GM19099 (cell line): ENCODE data around the gene OPRD1.

ENCODE experiments used
- POLR2A ChIP-seq: IDR thresholded peaks from 3 replicates; pipeline ENCODE4 v1.6.1; 2011; ENCODE audit warnings: low read depth; ENCODE audit not compliant: insufficient read length; ENCODE audit errors: extremely low read depth

Gene OPRD1

DNA sequence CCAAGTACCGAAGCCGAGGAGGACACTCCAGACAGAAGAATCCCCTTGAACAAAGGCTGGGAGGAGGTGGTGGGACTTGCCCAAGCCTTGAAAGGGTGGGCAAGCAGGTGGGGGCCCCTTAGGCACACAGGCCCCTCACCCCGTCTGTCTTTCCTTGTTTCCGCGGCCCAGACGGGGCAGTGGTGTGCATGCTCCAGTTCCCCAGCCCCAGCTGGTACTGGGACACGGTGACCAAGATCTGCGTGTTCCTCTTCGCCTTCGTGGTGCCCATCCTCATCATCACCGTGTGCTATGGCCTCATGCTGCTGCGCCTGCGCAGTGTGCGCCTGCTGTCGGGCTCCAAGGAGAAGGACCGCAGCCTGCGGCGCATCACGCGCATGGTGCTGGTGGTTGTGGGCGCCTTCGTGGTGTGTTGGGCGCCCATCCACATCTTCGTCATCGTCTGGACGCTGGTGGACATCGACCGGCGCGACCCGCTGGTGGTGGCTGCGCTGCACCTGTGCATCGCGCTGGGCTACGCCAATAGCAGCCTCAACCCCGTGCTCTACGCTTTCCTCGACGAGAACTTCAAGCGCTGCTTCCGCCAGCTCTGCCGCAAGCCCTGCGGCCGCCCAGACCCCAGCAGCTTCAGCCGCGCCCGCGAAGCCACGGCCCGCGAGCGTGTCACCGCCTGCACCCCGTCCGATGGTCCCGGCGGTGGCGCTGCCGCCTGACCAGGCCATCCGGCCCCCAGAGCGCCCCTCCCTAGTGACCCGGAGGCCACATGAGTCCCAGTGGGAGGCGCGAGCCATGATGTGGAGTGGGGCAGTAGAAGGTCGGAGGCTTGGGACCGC lies 50.8 kb downstream of the OPRD1 start:
- TF ChIP-seq POLR2A, result no peak

DNA sequence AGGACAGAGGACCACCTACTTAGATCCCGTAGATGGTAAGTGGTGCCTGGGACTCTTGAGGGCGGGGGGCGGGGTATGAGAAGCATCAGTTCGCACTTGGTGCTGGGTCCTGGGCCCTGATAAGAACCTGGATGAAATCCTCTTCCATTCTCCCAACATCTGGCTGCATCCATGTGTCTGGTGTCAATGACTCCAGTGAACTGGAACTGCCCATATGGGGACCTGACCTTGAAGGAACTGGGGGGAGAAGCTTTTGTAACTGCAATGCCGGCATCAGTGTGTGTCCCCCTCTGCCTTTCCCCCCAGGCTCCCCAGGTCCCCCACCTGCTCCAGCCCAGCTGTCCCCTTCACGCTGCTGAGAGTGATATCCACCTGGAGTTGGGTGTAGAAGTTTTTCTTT lies 52.7 kb downstream of the OPRD1 start:
- TF ChIP-seq POLR2A, result no peak

DNA sequence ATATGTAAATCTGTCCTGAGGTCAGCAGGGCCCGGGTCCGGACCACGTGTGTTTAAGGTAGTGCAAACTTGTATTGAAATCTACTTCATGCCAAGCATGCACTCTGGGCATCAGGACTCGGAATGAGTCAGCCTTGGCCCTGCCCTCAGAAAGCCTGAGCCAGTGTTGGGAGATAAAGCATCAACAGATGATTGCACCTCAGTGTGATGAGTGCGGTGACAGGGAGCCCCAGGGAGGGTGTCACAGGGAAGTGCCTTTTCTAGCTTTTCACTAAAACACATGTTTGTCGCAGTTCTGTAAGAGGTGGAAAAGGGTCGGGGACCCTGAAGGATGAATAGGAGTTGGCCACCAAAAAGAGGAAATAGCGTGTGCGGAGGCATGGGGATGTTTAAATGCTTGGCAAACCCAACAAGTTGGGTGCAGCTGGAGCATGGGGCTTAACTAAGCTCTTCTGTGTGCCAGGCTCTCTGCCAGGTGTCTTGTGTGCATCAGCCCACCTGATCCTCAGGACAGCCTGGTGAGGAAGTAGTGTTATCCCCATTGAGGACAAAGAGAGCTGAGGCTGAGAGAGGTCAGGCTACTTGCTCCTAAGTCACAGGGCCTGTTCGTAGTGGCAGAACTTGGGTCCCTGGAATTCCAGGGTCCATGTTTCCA lies 54.2 kb downstream of the OPRD1 start:
- no peak for TF ChIP-seq POLR2A

DNA sequence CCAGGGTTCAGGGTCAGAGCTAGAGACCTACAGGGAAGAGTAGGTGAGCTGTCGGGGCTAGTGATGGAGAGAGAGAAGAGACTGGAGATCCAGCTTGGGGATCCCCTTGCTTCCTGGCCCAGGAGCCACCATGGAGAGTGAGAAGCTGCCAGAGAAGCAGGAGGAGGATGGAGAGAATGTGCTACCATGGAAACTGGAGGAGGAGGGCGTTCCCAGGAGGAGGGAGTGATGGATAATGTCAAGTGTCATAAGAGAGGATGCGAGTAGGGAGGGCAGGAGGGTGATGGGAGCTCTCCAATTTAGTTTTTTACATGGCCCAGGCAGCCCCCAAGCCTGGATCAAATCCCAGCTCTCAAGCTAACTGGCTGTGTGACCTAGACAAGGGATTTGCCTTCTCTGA lies 55.9 kb downstream of the OPRD1 start:
- TF ChIP-seq POLR2A, result no peak

DNA sequence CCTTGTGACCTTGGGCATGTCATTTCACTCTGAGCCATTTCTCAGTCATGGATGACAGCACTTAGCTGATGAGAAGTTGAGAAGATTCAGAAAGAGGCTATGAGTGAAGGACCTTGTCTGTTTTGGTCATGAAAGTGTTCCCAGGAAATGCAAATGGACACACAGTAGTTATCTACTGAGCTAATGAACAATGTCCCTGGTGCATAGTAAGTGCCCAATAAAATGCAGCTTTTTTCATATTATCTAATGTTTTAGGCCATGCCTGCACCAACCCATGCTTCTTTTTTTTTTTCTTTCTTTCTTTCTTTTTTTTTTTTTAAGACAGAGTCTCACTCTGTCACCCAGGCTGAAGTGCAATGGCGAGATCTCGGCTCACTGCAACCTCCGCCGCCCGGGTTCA lies 58.0 kb downstream of the OPRD1 start:
- TF ChIP-seq POLR2A, result no peak

DNA sequence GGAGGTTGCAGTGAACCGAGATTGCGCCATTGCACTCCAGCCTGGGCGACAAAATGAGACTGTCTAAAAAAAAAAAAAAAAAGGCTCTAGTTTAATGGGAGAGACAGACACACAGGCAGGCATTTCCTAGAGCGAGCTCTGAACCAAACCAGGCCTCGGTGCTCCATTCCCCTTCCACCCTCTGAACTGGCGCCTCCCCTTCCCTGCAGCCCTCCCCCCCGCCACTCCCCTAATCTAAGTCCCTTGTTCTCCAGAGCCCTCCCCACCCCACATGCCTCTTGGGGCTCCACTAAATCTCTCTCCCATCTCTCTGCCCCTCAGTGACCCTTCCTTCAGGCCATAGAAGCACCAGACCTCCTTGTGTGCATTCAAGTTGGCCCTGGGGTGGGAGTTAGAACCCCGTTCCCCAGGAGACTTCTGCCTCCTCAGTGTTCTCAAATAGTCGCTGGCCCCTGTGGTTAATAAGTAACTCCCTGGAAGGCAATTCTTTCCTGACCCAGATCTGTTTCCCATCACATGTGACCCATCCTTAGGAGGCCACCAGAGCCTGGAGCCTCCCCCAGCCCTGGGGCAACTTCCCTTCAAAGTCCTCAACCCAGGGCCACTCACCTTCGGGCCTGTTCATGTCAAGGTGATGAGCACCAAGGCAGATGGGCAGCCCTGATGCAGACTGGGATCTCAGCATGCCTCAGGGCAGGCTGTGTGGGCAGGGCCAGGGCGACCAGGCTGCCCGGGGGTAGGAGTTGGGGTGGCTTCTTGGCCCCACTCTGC lies 59.8 kb downstream of the OPRD1 start:
- no peak for TF ChIP-seq POLR2A

DNA sequence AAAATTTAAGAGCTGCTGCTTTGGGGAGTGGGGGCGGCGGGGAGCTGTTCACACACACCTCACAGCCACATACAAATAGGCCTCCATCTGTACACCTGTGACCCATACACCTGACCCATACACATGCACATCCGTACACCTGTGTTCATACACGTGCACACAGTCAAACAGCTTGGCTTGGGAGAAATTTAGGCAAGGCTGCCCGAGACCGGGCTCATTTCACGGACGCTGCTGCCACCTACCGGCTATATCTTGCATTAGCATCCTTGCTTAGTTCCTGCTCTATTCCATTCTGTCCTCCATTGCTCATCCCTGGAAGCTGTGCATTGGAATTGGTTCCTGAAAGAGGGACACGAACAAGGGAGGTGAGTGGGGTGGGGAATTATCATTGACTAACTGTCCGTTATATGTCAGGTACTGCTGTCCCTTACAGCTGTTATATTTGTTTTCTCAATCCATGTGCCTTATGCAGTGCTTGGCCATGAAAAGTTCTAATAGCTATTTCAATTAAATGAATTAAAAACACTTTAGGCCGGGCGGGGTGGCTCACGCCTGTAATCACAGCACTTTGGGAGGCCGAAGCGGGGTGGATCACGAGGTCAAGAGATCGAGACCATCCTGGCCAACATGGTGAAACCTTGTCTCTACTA lies 65.3 kb downstream of the OPRD1 start:
- no peak for TF ChIP-seq POLR2A

DNA sequence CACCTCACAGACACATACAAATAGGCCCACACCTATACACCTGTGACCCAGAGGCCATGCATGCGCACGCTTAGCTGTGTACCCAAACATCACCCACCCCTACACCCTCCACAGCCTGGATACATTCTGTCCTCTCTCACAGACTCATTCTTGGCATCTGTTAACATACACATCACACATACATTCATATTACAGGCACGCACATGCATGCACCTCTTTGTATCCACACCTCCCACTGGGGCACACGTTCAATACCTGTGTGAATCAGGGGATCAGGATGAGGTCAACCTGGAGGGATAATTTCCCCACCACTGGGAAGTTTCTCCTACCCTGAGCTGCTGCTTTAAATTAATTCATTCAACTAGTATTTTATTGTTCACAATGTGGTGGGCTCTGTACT lies 66.8 kb downstream of the OPRD1 start:
- no peak for TF ChIP-seq POLR2A

DNA sequence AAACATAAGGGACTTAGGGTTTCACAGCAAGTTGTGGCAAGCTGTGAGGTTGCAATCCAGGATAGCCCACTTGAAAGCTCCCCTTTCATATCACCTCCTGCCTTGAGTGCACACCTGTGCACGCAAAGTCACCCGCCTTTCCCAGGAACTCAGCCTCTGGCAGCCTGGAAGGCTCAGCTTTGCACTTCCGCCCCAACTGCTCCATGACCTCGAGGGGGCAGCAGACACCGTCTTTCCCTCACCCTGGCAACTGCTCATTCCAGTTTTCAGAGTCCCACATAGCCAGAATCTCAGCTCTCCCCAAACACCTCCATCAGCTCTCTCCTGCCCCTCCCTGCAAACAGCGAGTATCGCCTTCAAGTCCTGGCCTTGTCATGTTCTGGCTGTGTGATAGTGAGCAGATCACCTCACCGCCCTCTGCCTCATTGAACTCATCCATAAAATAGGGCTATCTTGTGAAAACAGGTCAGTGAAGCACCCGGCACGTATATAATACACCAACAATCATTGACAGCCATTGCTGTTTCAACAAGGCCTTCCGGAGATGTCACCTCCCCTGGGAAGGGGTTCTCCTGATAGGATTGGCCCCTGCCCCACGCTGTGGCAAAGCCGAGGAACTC lies 70.1 kb downstream of the OPRD1 start:
- TF ChIP-seq POLR2A, result no peak

DNA sequence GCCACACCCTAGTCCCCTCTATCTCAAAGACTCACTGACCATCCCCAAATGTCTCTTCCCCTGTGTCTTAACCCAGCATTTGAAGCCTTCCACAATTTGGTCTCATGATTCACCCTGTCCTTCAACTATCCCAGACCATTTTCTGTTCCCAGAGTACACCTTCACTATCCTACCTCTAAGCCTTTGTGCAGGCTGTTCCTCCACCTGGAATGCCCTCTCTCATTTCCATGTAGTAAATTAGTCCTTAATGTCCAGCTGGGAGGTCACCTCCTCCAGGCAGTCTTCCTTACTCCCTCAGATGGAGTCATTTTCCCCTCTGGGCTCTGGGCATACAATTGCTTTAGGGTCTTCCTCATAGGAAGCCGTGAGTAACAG lies 71.3 kb downstream of the OPRD1 start:
- TF ChIP-seq POLR2A, result no peak

DNA sequence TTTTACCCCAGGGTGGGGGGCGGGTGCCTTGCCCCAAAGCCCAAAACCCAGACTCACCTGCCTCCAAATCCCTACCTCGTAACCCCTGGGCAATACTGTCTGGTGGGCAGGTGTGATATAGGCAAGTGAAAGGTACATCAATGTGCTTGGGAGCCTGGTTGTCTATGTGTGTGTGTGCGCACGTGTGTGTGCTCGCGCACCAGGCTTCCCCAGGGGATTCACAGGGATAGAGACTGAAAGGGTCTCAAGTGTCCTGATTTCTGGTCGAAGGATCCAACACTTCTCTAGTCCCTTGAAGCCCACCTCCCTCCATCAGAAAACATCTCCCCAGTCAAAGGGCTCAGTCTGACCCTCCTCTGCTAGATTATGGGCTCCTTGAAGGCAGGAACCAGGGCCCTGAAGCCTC lies 73.5 kb downstream of the OPRD1 start:
- TF ChIP-seq POLR2A, result no peak

DNA sequence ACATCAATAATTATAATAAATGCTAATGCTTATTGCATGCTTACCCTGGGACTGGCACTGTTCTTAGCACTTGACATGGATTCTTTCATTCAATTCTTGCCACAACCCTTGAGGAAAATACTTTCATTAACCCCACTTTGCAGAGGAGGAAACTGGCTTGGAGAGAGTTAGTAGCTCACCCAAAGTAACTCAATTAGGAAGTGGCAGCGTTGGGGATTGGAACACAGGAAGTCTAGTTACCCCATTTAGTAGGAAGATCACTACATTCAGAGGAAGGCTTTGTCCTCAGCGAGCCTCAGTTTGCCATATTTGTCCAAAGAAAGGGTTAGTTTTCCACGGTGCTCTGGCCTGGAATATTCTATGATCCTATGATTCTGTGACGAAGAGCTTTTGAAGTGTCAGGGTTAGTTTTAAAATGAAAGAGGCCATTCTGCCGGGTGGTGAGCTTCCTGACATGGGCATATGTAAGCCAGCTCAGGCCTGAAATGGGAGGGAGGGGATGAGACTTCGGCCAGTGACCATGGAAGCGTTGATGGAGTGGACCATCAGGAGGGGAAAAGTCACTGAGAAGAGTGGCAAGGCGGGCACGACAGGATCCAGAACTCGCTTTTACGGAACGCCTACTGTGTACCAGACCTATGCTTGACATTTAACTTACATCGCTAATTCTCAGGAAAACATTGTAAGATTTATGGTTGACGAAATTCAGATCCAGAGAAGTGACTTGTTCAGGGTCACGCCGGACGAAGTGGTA lies 74.2 kb downstream of the OPRD1 start:
- no peak for TF ChIP-seq POLR2A

DNA sequence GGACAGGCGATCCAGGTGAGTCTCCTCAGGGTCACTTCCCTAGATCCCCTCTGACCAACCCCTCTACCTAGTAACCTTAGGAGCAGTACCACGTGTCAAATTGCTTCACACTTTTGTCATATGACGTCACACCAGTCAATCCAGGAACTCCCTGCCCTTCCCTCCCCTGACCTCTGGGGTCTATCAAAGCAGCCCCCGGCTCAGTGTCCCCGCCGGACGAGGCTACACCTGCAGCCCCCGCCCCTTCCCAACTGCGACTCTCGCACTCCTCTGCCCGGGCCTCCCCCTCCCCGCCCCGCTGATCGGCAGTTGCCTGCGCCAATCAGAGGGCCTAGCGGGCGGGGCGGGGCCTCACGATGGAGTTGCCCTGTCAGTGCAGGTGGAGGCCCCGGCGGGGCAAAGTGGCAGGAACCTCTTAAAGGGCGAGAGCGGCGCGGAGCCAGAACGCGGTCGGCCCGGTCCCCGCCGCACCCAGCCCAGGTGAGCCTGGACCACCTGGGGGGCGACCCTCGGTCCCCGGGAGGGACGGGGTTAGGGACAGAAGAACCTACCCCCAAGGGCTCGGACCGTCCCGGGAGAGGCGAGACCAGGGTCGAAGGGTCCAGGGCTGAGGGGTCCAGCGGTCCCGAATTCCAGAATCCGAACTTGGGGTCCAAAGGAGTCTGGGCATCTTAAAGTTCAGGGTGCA lies 74.9 kb downstream of the OPRD1 start:
- peak; percentile 44 for TF ChIP-seq POLR2A

DNA sequence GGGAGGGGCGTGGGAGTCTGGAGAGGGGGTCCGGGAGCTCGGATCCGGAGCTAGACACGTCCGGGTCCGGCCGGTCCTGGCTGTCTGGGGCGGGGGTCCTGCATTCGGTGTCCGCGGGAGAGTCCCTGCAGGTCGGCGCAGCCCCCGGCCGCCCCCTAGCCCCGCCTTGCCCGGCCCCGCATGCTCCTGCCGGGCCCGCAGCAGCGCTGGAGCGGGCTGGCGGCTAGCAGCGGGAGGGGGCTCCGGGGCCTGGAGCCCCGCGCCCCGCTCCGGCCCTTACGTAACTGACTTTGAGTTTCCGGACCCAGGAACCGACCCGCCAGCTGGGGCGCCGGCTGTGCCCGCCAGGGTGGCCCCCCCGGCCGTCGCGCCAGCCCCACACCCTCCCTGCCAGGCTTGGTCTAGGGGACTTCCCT lies 75.5 kb downstream of the OPRD1 start:
- TF ChIP-seq POLR2A, result no peak
